ENCODE data around the gene MS4A8.
"Not testable (repeated sequence)": the region's sequence is repeated elsewhere in the genome, so short reads cannot be mapped to it uniquely, and the experiment has no call there.

MS4A8 gene

DNA sequence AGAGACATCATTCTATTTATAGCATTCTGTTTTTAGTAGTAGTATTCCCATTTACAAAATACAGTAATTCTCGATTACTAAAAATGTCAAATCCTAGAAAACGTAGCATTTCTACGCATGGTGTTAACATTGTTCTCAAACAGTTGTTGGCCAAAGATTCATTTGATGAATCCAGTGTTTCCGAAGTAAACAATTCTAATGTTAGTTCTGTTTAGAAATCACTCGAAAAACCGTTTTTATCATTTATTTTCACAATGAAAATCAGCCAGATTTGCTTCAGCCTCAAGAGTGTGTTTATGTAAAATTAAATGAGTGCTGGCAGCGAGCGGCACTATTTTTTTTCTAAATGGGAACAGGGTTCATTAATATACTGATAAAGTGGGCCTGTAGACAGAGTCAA, 32.2 kb downstream of the MS4A8 start:
- DNase-seq, result no peak

- DNase-seq, result no peak
Measured at GRCh38 chr11:60734279-60734678, 34.9 kb downstream of the MS4A8 start.

- DNase-seq, result no peak
Measured at GRCh38 chr11:60739114-60739513, 39.7 kb downstream of the MS4A8 start.

- no peak for DNase-seq
Measured at GRCh38 chr11:60740573-60740972, 41.2 kb downstream of the MS4A8 start.

GRCh38 chr11:60741421-60741820, 42.0 kb downstream of the MS4A8 start:
- DNase-seq, result no peak

- DNase-seq, result no peak
Measured at GRCh38 chr11:60743058-60743457, 43.6 kb downstream of the MS4A8 start.

GRCh38 chr11:60744114-60744513, 44.7 kb downstream of the MS4A8 start:
- no peak for DNase-seq

DNA sequence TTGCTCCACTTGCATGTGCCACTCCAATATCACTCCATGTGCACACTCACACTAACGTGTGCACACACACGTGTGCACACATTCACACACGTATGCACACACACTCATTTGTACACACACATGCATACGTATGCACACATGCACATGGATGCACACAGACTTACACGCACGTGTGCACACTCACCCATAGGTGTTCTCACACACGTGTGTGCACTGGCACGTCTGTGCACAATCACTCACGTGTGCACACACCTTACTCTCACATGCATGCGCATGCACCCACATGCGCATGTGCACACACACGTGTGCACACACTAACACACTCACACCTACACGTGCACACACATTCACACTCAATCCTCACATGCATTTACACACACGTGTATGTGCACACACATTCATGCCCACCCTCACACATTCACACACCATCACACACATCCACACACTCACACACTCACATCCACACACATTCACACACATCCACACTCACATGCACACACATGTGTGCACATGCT, 48.0 kb downstream of the MS4A8 start:
- no peak for DNase-seq

GRCh38 chr11:60748225-60748624, 48.8 kb downstream of the MS4A8 start:
- no peak for DNase-seq

DNA sequence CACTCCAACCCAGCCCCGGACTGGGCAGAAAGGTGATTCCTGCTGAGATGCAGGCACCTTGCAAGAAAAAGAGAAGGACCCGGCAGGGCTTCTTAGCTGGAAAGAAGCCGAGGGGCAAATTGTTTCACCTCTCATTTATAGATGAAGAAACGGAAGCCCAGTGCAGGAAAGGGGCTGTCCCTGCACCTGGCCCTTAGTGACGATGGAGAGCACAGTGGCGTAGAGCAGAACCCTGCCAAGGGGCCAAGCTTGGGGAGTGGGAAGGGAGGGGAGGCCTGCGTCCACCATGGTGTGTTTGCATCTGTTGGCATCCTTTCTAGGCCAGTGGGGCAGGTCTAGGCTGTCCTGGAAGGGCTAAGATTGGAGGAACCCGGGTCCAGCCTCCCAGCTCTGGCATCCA, 49.4 kb downstream of the MS4A8 start:
- no peak for DNase-seq

DNA sequence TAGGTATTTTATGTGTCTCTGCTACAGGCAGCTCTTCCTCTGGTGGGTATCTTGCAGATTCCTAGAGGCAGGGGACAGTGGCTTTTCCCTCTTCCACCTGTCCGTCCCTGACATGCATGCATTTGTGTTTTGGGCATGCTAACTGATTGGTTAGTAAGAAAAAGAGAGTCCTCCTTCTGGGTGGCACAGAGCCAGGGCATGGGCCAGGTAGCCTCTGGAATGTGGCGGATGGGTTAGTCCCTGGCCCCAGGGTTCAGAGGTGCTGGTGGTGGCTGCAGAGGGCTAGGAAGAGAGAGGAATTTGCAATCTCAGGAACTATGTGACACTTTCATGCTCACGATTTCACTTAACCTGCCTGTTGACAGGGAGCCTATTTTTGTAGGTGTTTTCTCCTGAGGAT, 51.5 kb downstream of the MS4A8 start:
- DNase-seq, result no peak

DNA sequence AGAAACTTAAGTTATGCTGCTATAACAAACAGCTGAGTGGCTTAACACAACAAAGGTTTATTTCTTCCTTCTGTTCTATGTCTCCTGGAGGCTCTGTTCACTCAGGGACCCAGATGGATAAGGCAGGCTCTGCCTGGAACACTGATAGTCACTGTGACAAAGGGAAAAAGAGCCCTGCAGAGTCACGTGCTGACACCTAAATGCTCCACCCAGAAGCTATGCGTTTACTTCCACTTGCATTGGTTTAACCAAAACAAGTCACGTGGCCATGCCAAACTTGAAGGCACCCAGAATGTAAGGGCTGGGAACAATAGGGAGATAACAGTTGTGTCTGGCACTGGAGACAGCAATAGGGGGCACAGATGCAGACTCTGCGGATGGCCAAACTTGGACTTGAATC, 53.9 kb downstream of the MS4A8 start:
- DNase-seq, result no peak

DNA sequence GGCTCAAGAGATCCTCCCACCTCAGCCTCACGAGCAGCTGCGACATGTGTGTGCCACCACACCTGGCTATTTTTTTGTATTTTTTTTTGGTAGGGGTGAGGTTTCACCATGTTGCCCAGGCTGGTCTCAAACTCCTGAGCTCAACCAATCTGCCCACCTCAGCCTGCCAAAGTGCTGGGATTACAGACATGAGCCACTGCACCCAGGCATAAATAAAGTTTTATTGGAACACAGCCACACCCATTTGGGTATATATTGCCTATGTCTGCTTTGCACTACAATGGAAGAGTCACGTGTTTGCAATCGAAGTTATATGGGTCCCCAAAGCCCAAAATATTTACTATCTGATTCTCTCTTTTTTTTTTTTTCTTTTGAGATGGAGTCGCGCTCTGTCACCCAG, 55.5 kb downstream of the MS4A8 start:
- no peak for DNase-seq

DNA sequence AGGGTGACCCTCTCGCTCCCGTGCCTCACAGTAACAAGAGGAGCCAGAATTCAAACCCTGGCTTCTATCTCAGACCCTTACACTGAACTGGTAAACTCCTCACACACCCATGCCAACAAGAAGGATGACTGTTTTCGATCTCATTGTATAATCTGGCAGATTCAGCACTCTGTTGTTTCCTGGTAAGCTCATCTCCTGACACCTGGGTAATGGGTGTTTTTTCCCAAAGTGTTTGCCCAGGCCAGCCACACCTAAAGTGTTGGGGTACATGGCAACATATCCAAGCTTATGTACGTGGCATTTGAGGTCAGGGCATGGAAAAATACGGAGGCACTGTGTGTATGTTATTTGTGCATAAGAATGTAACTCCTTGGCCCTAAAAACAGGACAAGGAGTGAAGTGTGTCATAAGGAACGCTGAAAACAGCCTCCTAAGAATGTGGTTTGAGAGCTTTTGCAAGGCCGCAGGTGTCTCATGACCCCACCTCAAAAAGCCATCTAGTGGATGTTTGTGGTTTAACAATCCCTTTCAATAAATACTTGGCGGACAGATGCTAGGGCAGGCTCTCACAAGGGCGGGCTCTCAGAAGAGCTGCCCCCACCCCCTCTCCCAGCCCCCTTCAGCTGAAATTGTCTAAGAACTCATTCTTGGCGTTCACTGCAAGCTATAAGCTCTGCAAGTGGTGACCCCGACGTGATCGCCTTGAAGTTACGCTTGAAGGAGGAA, 57.1 kb downstream of the MS4A8 start, which contains the start of gene MS4A15:
Gene MS4A15, plus strand, starts transcription at position 561 of the 726 bp plus-strand sequence. CDS start 6,867 bp downstream, outside the sequence.
- DNase-seq, result no peak

DNA sequence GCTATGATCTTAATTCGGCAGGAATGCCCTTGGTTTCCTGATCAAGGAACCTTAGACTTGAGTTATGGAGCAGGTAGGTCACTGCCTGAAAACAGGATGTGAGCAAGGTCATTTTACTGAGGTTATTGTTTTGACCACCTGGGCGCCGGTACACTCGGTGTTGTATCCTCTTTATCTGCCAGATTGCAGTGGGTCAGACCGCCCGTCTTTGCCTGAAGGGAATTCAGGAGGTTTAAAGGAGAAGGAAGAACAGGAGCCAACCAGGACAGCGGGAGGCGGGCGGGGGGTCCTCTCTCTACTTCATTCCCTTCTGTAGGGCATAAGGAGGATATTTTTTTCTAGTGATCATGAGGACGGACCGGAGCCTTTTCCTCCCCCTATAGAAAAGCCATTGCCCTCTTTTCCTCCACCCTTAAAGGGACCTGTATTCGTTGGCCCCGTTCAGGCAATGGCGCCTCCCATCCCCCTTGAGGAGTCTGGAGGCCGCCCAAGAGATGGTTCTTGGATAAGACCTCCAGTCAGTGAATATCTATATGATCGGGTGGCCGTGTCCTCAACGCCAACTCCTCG, 57.9 kb downstream of the MS4A8 start:
- DNase-seq, result no peak

DNA sequence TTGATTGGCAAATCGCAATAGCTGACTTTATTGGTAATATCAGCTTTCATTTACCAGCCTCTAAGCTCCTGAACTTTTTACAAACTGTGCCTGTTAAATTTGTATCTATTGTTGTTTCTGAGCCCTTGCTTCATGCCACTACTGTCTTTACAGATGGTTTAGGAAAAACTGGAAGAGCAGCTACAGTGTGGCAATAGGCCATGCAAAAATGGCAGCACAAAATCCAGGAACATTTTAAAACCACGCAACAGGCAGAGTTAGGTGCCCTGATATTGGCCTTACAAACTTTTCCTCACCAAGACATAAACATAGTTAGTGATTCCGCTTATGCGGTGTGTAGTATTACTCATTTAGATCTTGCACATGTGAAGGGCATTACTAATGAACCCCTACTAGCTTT, 59.3 kb downstream of the MS4A8 start:
- not testable (repeated sequence) for DNase-seq

- not testable (repeated sequence) for DNase-seq
Measured at GRCh38 chr11:60759438-60760225, 60.2 kb downstream of the MS4A8 start.

- no peak for DNase-seq
Measured at GRCh38 chr11:60761436-60762190, 62.2 kb downstream of the MS4A8 start.

DNA sequence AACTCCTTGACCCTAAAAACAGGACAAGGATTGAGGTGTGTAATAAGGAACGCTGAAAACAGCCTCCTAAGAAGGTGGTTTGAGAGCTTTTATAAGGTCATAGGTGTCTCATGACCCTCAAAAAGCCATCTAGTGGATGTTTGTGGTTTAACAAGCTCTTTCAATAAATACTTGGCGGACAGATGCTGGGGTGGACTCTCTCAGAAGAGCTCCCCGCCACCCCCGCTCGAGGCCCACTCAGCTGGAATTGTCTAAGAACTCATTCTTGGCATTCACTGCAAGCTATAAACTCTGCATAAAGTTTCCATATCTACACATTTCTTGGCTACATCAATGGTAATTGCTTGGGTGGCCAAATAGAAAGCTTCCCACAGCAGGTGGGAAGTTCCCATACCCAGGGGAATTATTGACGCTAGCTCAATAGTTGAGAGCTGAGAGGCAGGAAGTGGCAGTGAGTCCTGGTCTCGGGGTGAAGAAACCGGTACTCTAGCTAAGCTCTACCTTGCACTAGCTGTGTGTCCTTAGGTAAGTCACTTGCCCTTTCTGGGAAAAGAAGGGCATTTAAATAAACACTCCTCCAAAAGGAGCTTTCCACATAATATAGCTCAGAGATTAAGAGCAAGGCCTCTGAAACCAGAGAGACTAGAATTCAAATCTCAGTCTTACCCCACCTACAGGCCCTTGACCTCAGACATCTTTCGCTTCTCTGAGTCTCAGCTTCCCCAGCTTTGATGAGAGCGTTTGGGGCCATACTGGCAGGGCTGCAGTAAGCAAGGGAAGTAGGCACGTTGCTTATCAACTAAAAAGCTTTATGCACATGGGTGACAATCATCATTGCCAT, 63.7 kb downstream of the MS4A8 start:
- DNase-seq, result no peak

DNA sequence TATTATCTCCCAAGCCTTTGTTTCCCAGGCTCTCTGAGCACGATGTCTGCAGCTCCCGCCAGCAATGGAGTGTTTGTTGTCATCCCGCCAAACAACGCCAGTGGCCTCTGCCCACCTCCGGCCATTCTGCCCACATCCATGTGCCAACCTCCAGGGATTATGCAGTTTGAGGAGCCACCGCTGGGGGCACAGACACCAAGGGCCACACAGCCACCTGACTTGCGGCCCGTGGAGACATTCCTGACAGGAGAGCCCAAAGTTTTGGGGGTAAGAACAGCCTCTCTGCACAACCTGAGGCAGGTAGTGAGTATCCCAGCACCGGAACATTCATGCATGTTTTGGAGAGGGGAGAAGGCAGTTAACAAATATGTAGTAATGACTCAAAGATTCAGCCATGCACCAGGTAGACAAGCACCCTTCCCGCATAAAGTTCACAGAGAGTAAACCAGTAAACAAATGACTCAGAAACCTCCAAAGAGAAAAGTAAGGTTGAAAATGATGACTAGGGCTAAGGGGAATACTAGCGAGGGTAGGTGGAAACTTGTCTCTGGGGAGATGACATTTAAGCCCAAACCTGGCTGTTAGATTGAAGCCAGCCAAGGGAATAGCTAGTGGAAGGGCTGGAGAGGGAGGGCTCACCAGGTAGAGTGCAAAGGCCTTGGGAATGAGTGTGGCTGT, 64.4 kb downstream of the MS4A8 start:
- DNase-seq, result no peak

DNA sequence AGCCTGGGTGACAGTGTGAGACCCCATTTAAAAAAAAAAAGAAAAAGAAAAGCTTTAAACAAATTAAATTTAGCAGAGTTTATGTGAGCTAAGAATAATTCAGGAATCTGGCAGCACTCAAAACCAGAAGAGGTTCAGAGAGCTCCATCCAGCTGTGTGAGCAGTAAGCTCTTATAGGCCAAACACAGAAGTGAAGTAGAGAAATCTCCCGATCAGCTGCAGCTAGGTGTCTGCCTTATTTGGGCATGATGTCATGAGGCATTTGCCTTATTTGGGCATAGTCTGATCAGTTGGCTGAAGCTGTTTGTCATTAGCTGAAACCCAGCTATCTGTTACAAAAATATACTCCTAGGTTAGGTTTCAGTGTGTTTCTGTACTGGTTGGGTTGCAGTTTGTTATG, 65.5 kb downstream of the MS4A8 start:
- DNase-seq, result no peak

Measured in CD4-positive, alpha-beta T cell treated with Interleukin-6 for 4 hours (primary cell).